GM23338 (cell line): ENCODE data around the gene ARID4B. TPM values are rescaled to one million over a fixed set of nuclear protein-coding genes. Genes with fewer than 3 reads are reported as not detected.

Experiments used
- ATAC-seq: fragments of 200-7000 bp; cut with Tn5 transposase; 3 replicates; pipeline ENCODE4 v1.9.1; 2020
- DNase-seq: peaks from one replicate; pipeline ENCODE4 v3.0.0-alpha.2; 2015; ENCODE audit warnings: low spot score
- H2AFZ ChIP-seq: fragments of 200-600 bp; sonication (generic); 2 replicates; pipeline ENCODE4 v1.8.0; 2016; ENCODE audit warnings: antibody characterized with exemption, mild to moderate bottlenecking, moderate library complexity
- H3F3A ChIP-seq: fragments of 200-600 bp; sonication (generic); replicated peaks from 2 replicates; pipeline ENCODE4 v1.8.0; 2017; ENCODE audit warnings: antibody characterized with exemption, mixed run types, low read depth
- H3K27ac ChIP-seq: fragments of 200-600 bp; sonication (generic); 2 replicates; pipeline ENCODE4 v1.6.1; 2016; ENCODE audit warnings: low read depth
- H3K27me3 ChIP-seq: fragments of 200-600 bp; sonication (generic); 2 replicates; pipeline ENCODE4 v1.8.0; 2016; ENCODE audit warnings: mild to moderate bottlenecking, mixed run types, moderate library complexity; ENCODE audit not compliant: insufficient read depth
- H3K36me3 ChIP-seq: fragments of 200-600 bp; sonication (generic); 2 replicates; pipeline ENCODE4 v1.8.0; 2016; ENCODE audit warnings: mild to moderate bottlenecking; ENCODE audit not compliant: insufficient read depth
- H3K4me1 ChIP-seq: fragments of 200-600 bp; sonication (generic); 2 replicates; pipeline ENCODE4 v1.8.0; 2016; ENCODE audit warnings: mild to moderate bottlenecking, moderate library complexity; ENCODE audit not compliant: insufficient read depth
- H3K4me2 ChIP-seq: fragments of 200-600 bp; sonication (generic); 2 replicates; pipeline ENCODE4 v1.7.1; 2017; ENCODE audit warnings: mixed run types
- H3K4me3 ChIP-seq: fragments of 200-600 bp; sonication (generic); 2 replicates; pipeline ENCODE4 v1.6.1; 2016; ENCODE audit warnings: mixed run types
- H3K79me2 ChIP-seq: fragments of 200-600 bp; sonication (generic); replicated peaks from 2 replicates; pipeline ENCODE4 v1.8.0; 2017; ENCODE audit warnings: mild to moderate bottlenecking; ENCODE audit not compliant: insufficient read depth
- H3K9me2 ChIP-seq: fragments of 200-600 bp; sonication (generic); 2 replicates; pipeline ENCODE4 v1.8.0; 2017; ENCODE audit not compliant: insufficient read depth
- H4K20me1 ChIP-seq: fragments of 200-600 bp; sonication (generic); replicated peaks from 2 replicates; pipeline ENCODE4 v1.8.0; 2017; ENCODE audit warnings: mild to moderate bottlenecking; ENCODE audit not compliant: insufficient read depth
- H3K27ac Mint-ChIP-seq: 2 replicates; pipeline ENCODE4 v1.8.0; 2020; ENCODE audit warnings: inconsistent platforms, mild to moderate bottlenecking, moderate library complexity, mixed read lengths
- H3K27me3 Mint-ChIP-seq: 3 replicates; pipeline ENCODE4 v1.8.0; 2022; ENCODE audit warnings: low read depth, mild to moderate bottlenecking, moderate library complexity, mixed read lengths, inconsistent platforms; ENCODE audit not compliant: insufficient read depth, poor library complexity
- H3K36me3 Mint-ChIP-seq: 3 replicates; pipeline ENCODE4 v1.8.0; 2021; ENCODE audit warnings: low read depth, mild to moderate bottlenecking, inconsistent platforms, moderate library complexity, mixed read lengths
- H3K4me1 Mint-ChIP-seq: 3 replicates; pipeline ENCODE4 v1.8.0; 2020; ENCODE audit warnings: mild to moderate bottlenecking, inconsistent platforms, mixed read lengths
- H3K4me3 Mint-ChIP-seq: 3 replicates; pipeline ENCODE4 v1.8.0; 2021; ENCODE audit warnings: moderate library complexity, mild to moderate bottlenecking, inconsistent platforms, mixed read lengths
- H3K9me3 Mint-ChIP-seq: 3 replicates; pipeline ENCODE4 v1.8.0; 2020; ENCODE audit warnings: moderate library complexity, mild to moderate bottlenecking, inconsistent platforms, mixed read lengths
- CREB1 ChIP-seq: fragments of 250-450 bp; sonication (Bioruptor Pico); IDR thresholded peaks from 2 replicates; pipeline ENCODE4 v1.5.0; 2020; ENCODE audit warnings: low read depth, mild to moderate bottlenecking, moderate library complexity
- JUNB ChIP-seq: IDR thresholded peaks from one replicate; pipeline ENCODE4 v1.6.1; 2016; ENCODE audit warnings: antibody characterized with exemption; ENCODE audit not compliant: unreplicated experiment
- STAT1 ChIP-seq: IDR thresholded peaks from one replicate; pipeline ENCODE4 v1.6.1; 2016; ENCODE audit warnings: antibody characterized with exemption; ENCODE audit not compliant: unreplicated experiment
- ZNF331 ChIP-seq: fragments of 250-450 bp; sonication (Bioruptor Pico); IDR thresholded peaks from 2 replicates; pipeline ENCODE4 v1.5.0; 2020; ENCODE audit warnings: low read depth, mild to moderate bottlenecking, moderate library complexity
- polyA plus RNA-seq: library from polyadenylated mRNA; unstranded; fragments of >200 nt; fragmentation: Nextera tagmentation; extraction: Ambion mirVana; gene quantifications from 2 replicates; pipeline ENCODE4 v1.2.1, GENCODE V29; 2016
- total RNA-seq: library from RNA; depleted of rRNA; stranded (reverse); fragments of >200 nt; shearing (Covaris generic); gene quantifications from 2 replicates; pipeline ENCODE4 v1.2.3, GENCODE V29; 2014
- TF ChIP-seq, protein P1 (sequence below): fragments of 250-450 bp; sonication (Bioruptor Pico); IDR thresholded peaks from 2 replicates; pipeline ENCODE4 v1.5.0; 2020; ENCODE audit warnings: mild to moderate bottlenecking, moderate library complexity

ARID4B gene
- total and polyA plus RNA-seq, 2 experiments from 2014 or later = 25.1 to 59.8 TPM

DNA sequence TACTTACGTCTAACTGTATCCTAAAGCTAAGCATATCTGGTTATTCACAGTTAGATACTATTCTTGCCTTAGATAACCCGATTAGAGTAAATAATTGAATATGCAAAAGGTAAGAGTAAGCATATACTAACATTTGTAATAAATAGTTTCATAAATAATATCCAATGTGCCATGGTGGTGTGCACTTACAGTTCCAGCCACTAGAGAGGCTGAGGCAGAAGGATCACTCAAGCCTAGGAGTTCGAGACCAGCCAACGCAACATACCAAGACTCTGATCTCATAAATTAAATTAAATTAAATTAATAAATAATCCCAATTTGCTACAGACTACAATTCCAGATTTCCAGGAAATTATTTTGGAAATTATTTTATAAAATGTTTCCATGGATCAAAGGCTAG is 12.2 kb downstream of the ARID4B start:
- H3K79me2 ChIP-seq = peaks cover 100% of the 10 kb centered on the region
- no peaks in the 10 kb centered on the region for H3K9me3 Mint-ChIP-seq
- H3K4me1 Mint-ChIP-seq = peaks cover 8% of the 10 kb centered on the region
- peaks cover 51% of the 10 kb centered on the region for H4K20me1 ChIP-seq
- no peaks in the 10 kb centered on the region for H3K27me3 Mint-ChIP-seq
- no peak overlapping the region for H3K27ac Mint-ChIP-seq
- no peak overlapping the region for H3K27ac ChIP-seq
- no peaks in the 10 kb centered on the region for H3K9me2 ChIP-seq
- peaks cover 33% of the 10 kb centered on the region for H3K36me3 Mint-ChIP-seq
- no peak for DNase-seq
- H3K4me1 ChIP-seq = no peaks in the 10 kb centered on the region; the same call in 1 of the 2 replicates
- peaks cover 7% of the 10 kb centered on the region; the same call in 1 of the 2 replicates for H3K36me3 ChIP-seq
- no peak for ATAC-seq
- H2AFZ ChIP-seq = no peak overlapping the region
- TF ChIP-seq, protein P1, sequence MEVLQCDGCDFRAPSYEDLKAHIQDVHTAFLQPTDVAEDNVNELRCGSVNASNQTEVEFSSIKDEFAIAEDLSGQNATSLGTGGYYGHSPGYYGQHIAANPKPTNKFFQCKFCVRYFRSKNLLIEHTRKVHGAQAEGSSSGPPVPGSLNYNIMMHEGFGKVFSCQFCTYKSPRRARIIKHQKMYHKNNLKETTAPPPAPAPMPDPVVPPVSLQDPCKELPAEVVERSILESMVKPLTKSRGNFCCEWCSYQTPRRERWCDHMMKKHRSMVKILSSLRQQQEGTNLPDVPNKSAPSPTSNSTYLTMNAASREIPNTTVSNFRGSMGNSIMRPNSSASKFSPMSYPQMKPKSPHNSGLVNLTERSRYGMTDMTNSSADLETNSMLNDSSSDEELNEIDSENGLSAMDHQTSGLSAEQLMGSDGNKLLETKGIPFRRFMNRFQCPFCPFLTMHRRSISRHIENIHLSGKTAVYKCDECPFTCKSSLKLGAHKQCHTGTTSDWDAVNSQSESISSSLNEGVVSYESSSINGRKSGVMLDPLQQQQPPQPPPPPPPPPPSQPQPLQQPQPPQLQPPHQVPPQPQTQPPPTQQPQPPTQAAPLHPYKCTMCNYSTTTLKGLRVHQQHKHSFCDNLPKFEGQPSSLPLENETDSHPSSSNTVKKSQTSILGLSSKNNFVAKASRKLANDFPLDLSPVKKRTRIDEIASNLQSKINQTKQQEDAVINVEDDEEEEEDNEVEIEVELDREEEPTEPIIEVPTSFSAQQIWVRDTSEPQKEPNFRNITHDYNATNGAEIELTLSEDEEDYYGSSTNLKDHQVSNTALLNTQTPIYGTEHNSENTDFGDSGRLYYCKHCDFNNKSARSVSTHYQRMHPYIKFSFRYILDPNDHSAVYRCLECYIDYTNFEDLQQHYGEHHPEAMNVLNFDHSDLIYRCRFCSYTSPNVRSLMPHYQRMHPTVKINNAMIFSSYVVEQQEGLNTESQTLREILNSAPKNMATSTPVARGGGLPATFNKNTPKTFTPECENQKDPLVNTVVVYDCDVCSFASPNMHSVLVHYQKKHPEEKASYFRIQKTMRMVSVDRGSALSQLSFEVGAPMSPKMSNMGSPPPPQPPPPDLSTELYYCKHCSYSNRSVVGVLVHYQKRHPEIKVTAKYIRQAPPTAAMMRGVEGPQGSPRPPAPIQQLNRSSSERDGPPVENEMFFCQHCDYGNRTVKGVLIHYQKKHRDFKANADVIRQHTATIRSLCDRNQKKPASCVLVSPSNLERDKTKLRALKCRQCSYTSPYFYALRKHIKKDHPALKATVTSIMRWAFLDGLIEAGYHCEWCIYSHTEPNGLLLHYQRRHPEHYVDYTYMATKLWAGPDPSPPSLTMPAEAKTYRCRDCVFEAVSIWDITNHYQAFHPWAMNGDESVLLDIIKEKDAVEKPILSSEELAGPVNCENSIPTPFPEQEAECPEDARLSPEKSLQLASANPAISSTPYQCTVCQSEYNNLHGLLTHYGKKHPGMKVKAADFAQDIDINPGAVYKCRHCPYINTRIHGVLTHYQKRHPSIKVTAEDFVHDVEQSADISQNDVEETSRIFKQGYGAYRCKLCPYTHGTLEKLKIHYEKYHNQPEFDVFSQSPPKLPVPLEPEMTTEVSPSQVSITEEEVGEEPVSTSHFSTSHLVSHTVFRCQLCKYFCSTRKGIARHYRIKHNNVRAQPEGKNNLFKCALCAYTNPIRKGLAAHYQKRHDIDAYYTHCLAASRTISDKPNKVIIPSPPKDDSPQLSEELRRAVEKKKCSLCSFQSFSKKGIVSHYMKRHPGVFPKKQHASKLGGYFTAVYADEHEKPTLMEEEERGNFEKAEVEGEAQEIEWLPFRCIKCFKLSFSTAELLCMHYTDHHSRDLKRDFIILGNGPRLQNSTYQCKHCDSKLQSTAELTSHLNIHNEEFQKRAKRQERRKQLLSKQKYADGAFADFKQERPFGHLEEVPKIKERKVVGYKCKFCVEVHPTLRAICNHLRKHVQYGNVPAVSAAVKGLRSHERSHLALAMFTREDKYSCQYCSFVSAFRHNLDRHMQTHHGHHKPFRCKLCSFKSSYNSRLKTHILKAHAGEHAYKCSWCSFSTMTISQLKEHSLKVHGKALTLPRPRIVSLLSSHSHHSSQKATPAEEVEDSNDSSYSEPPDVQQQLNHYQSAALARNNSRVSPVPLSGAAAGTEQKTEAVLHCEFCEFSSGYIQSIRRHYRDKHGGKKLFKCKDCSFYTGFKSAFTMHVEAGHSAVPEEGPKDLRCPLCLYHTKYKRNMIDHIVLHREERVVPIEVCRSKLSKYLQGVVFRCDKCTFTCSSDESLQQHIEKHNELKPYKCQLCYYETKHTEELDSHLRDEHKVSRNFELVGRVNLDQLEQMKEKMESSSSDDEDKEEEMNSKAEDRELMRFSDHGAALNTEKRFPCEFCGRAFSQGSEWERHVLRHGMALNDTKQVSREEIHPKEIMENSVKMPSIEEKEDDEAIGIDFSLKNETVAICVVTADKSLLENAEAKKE (CRISPR knock-in tag) = no peak
- TF ChIP-seq CREB1 (CRISPR knock-in tag) (no peak), ZNF331 (CRISPR knock-in tag) (no peak)
- no peak overlapping the region for H3K4me3 ChIP-seq
- 0 out of 2 replicates have a peak, but pooled peaks cover 5% of the 10 kb centered on the region for H3F3A ChIP-seq
- H3K27me3 ChIP-seq = no peaks in the 10 kb centered on the region
- no peak overlapping the region for H3K4me3 Mint-ChIP-seq
- no peak overlapping the region for H3K4me2 ChIP-seq

- no peak overlapping the region for H3K4me3 ChIP-seq
- H3F3A ChIP-seq = 0 out of 2 replicates have a peak, but pooled peaks cover 5% of the 10 kb centered on the region
- ATAC-seq (no peak), DNase-seq (no peak)
- peaks cover 100% of the 10 kb centered on the region for H3K79me2 ChIP-seq
- H3K9me2 ChIP-seq = no peaks in the 10 kb centered on the region
- 0 out of 3 replicates have a peak, but pooled peaks cover 3% of the 10 kb centered on the region for H3K9me3 Mint-ChIP-seq
- no peaks in the 10 kb centered on the region; the same call in 1 of the 2 replicates for H3K4me1 ChIP-seq
- peaks cover 7% of the 10 kb centered on the region; the same call in 1 of the 2 replicates for H3K36me3 ChIP-seq
- no peak overlapping the region for H3K27ac Mint-ChIP-seq
- no peak overlapping the region for H3K27ac ChIP-seq
- no peak overlapping the region for H2AFZ ChIP-seq
- TF ChIP-seq STAT1 (no peak), CREB1 (CRISPR knock-in tag) (no peak), JUNB (no peak), ZNF331 (CRISPR knock-in tag) (no peak)
- H3K27me3 Mint-ChIP-seq = no peaks in the 10 kb centered on the region
- no peaks in the 10 kb centered on the region for H3K27me3 ChIP-seq
- H3K4me3 Mint-ChIP-seq = no peak overlapping the region
- peaks cover 49% of the 10 kb centered on the region for H4K20me1 ChIP-seq
- peaks cover 32% of the 10 kb centered on the region for H3K36me3 Mint-ChIP-seq
- peaks cover 6% of the 10 kb centered on the region for H3K4me1 Mint-ChIP-seq
- H3K4me2 ChIP-seq = no peak overlapping the region
Observed at GRCh38 chr1:235315173-235315572, 12.8 kb downstream of the ARID4B start.
